A673 (cell line): ENCODE data around the gene UBE2G1. TPM values are rescaled to one million over a fixed set of nuclear protein-coding genes. Genes with fewer than 3 reads are reported as not detected.

Experiments used
- BruUV-seq: library from RNA; stranded (reverse); fragments of 400-500 nt; replicated peaks from 2 replicates; lab custom pipeline; 2021; lab: Mats Ljungman, UMichigan
- CTCF ChIA-PET: fragments of 300-600 bp; sonication (Branson Sonifier 250); formaldehyde crosslinking; loops from one replicate; lab custom pipeline; 2022; ENCODE audit warnings: antibody characterized with exemption; lab: Charles Lee
- POLR2A ChIA-PET: fragments of 300-600 bp; sonication (Branson Sonifier 250); formaldehyde crosslinking; loops from one replicate; lab custom pipeline; 2022; ENCODE audit warnings: antibody characterized with exemption; ENCODE audit not compliant: low non-redundant PET; lab: Charles Lee
- DNase-seq: peaks from one replicate; pipeline ENCODE4 v3.0.0-alpha.2; 2015; ENCODE audit warnings: low spot score
- H3K27ac ChIP-seq: fragments of 200-600 bp; sonication (generic); 2 replicates; pipeline ENCODE4 v1.5.1; 2016; ENCODE audit warnings: mixed run types, low read depth, mild to moderate bottlenecking, mixed read lengths, antibody characterized with exemption, low read length; ENCODE audit not compliant: poor library complexity, severe bottlenecking
- H3K27me3 ChIP-seq: fragments of 200-600 bp; sonication (generic); replicated peaks from 2 replicates; pipeline ENCODE4 v1.6.1; 2017; ENCODE audit warnings: mixed run types, low read depth, mild to moderate bottlenecking, mixed read lengths, antibody characterized with exemption, low read length; ENCODE audit not compliant: insufficient read depth, poor library complexity
- H3K36me3 ChIP-seq: fragments of 200-600 bp; sonication (generic); 2 replicates; pipeline ENCODE4 v1.6.1; 2016; ENCODE audit warnings: mixed run types, mild to moderate bottlenecking, mixed read lengths, antibody characterized with exemption, low read length; ENCODE audit not compliant: insufficient read depth, poor library complexity, severe bottlenecking
- H3K4me1 ChIP-seq: fragments of 200-600 bp; sonication (generic); 2 replicates; pipeline ENCODE4 v1.6.1; 2017; ENCODE audit warnings: mixed run types, mild to moderate bottlenecking, mixed read lengths, antibody characterized with exemption, low read length; ENCODE audit not compliant: insufficient read depth, poor library complexity, severe bottlenecking
- H3K4me3 ChIP-seq: fragments of 200-600 bp; sonication (generic); 2 replicates; pipeline ENCODE4 v1.5.1; 2016; ENCODE audit warnings: low read depth, mixed run types, mild to moderate bottlenecking, mixed read lengths, low read length; ENCODE audit not compliant: poor library complexity, severe bottlenecking
- H3K9me3 ChIP-seq: fragments of 200-600 bp; sonication (generic); 2 replicates; pipeline ENCODE4 v1.6.1; 2016; ENCODE audit warnings: mixed run types, low read depth, mild to moderate bottlenecking, mixed read lengths, antibody characterized with exemption, low read length; ENCODE audit not compliant: poor library complexity, severe bottlenecking
- EZH2 ChIP-seq: fragments of 200-600 bp; sonication (generic); IDR thresholded peaks from 2 replicates; pipeline ENCODE4 v1.6.1; 2017; ENCODE audit warnings: borderline replicate concordance, low read depth, mild to moderate bottlenecking, mixed read lengths, antibody characterized with exemption, low read length; ENCODE audit not compliant: poor library complexity, severe bottlenecking
- intact Hi-C: fragments of 100-400 bp; cut with micrococcal nuclease; formaldehyde crosslinking; loops from one replicate; pipeline ENCODE4 v1.10.0; 2022; ENCODE audit not compliant: unreplicated experiment
- total RNA-seq: library from RNA; stranded (reverse); gene quantifications from 2 replicates; pipeline ENCODE4 v1.2.3, GENCODE V29; 2021
- TF ChIP-seq, protein P1 (sequence below): fragments of 300-800, 200-600 bp; sonication (generic); conservative IDR thresholded peaks from 2 replicates; pipeline ENCODE4 v1.5.1; 2017; ENCODE audit warnings: low read depth, mild to moderate bottlenecking, antibody characterized with exemption, low read length, moderate library complexity, mixed read lengths

UBE2G1 gene
- total RNA-seq, 1 experiment from 2014 or later = 107 TPM

DNA sequence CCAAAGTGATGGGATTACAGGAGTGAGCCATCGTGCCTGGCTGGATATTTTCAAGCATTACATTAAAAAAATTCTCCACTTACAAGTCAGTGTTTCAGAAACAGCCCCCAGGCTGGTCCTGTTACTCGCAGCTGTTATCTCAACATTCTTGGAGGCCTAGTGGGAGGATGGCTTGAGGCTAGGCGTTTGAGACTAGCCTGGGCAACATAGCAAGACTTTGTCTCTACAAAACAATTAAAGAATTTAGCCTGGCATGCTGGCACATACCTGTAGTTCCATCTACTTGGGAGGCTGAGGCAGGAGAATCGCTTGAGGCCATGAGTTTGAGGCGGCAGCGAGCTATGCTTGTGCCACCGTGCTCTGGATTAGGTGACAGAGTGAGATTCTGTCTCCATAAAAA, 40.7 kb upstream of the UBE2G1 start:
- POLR2A ChIA-PET = no interaction called here
- no TSS peak for BruUV-seq
- intact Hi-C loops = no loop called here

DNA sequence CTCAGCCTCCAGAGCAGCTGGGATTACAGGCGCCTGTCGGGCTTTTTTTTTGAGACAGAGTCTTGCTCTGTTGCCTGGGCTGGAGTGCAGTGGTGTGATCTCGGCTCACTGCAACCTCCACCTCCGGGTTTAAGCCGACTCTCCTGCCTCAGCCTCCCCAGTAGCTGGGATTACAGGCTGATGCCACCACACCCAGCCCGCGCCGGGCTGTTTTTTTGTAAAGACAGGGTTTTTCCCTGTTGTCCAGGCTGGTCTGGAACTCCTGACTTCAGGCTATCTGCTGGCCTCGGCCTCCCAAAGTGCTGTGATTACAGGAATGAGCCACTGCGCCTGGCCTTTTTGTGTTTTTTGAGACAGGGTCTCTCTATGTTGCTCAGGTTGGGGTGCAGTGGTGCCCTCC, 39.9 kb upstream of the UBE2G1 start:
- no peak for TF ChIP-seq EZH2
- TF ChIP-seq, protein P1, sequence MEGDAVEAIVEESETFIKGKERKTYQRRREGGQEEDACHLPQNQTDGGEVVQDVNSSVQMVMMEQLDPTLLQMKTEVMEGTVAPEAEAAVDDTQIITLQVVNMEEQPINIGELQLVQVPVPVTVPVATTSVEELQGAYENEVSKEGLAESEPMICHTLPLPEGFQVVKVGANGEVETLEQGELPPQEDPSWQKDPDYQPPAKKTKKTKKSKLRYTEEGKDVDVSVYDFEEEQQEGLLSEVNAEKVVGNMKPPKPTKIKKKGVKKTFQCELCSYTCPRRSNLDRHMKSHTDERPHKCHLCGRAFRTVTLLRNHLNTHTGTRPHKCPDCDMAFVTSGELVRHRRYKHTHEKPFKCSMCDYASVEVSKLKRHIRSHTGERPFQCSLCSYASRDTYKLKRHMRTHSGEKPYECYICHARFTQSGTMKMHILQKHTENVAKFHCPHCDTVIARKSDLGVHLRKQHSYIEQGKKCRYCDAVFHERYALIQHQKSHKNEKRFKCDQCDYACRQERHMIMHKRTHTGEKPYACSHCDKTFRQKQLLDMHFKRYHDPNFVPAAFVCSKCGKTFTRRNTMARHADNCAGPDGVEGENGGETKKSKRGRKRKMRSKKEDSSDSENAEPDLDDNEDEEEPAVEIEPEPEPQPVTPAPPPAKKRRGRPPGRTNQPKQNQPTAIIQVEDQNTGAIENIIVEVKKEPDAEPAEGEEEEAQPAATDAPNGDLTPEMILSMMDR = no peak
- Histone ChIP-seq H3K4me3 (no peak overlapping the region), H3K9me3 (no peaks in the 10 kb centered on the region), H3K27me3 (no peaks in the 10 kb centered on the region), H3K36me3 (no peaks in the 10 kb centered on the region), H3K27ac (no peak overlapping the region), H3K4me1 (no peaks in the 10 kb centered on the region)
- POLR2A ChIA-PET = no interaction called here
- no peak for DNase-seq
- no TSS peak for BruUV-seq
- CTCF ChIA-PET = no interaction called here
- intact Hi-C loops = no loop called here

More for the DNA sequence above, 40.7 kb upstream of the UBE2G1 start:
- TF ChIP-seq EZH2 = no peak
- TF ChIP-seq, protein P1 = no peak
- Histone ChIP-seq H3K27me3 (no peaks in the 10 kb centered on the region), H3K9me3 (no peaks in the 10 kb centered on the region), H3K27ac (no peak overlapping the region), H3K4me1 (no peaks in the 10 kb centered on the region), H3K36me3 (no peaks in the 10 kb centered on the region), H3K4me3 (no peak overlapping the region)
- no peak for DNase-seq
- CTCF ChIA-PET = no interaction called here

DNA sequence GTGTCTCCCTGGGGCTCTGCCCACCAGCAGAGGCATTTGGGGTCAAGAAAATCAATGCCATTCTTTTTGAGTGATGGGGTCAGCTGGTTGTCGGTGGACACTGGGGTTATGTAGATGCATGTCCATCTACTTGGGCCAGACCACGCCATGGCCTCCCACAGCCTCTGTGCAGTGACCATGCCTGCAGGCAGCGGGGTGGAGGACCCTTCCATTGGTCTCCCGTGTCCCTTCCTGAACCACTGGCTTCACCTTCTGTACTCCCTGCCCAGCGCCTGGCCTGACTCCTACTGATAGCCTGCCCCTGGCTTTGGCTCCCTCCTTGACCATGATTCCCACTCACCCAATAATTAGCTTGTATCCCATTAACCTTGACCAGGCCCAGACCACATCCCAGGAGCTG, 39.2 kb upstream of the UBE2G1 start:
- no peaks in the 10 kb centered on the region for H3K36me3 ChIP-seq
- TF ChIP-seq EZH2 = no peak
- TF ChIP-seq, protein P1 = no peak
- H3K4me3 ChIP-seq = no peak overlapping the region
- no peaks in the 10 kb centered on the region for H3K27me3 ChIP-seq
- no TSS peak for BruUV-seq
- H3K9me3 ChIP-seq = no peaks in the 10 kb centered on the region
- ChIA-PET POLR2A (no interaction called here), CTCF (no interaction called here)
- no peaks in the 10 kb centered on the region for H3K4me1 ChIP-seq
- intact Hi-C loops = no loop called here
- no peak for DNase-seq
- H3K27ac ChIP-seq = no peak overlapping the region
